Panc1 (cell line): Measurements from ENCODE around the gene FIBCD1.

ENCODE experiments used
- CTCF ChIP-seq: fragments of 450-650 bp; IDR thresholded peaks from 2 replicates; pipeline ENCODE4 v1.5.1; 2017; ENCODE audit warnings: mild to moderate bottlenecking
- POLR2AphosphoS5 ChIP-seq: IDR thresholded peaks from 2 replicates; pipeline ENCODE4 v1.6.1; 2012; ENCODE audit warnings: mild to moderate bottlenecking, low read depth, low read length, moderate library complexity
- SIN3A ChIP-seq: IDR thresholded peaks from 2 replicates; pipeline ENCODE4 v1.6.1; 2012; ENCODE audit warnings: low read depth, mild to moderate bottlenecking, low read length, moderate library complexity, borderline replicate concordance; ENCODE audit not compliant: insufficient read depth
- TCF7L2 ChIP-seq: IDR thresholded peaks from 2 replicates; pipeline ENCODE4 v1.6.1; 2011; ENCODE audit warnings: mild to moderate bottlenecking, low read depth, low read length, inconsistent platforms
- TF ChIP-seq, protein P1 (sequence below), 2 experiments: IDR thresholded peaks; 2 replicates each; pipeline ENCODE4 v1.6.1; 2011 to 2012; ENCODE audit warnings: low read depth in 2 of 2, control low read depth in 1 of 2, low read length in 1 of 2, mild to moderate bottlenecking in 1 of 2, moderate library complexity in 1 of 2; ENCODE audit not compliant: insufficient read depth in 1 of 2

DNA sequence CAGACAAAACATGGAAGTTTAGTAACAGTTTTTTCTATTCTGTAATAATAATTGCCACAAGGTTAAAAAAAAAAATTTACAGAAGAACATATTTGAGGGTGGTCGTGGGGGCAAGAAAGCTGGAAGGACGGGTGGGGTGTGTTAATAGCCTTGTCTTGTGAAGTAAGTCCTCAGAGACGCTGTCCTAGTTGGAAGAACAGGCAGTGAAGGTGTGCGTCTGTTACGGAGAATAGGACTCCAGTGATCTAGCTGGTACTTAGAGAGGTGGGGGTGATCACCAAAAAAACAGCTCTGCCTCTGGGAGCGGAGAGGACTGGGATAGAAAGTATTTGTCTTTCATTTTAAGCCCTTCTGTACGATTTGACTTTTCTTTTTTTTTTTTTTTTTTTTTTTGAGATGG, 86.2 kb downstream of the FIBCD1 start:
- TF ChIP-seq CTCF (no peak), POLR2AphosphoS5 (no peak), SIN3A (no peak), TCF7L2 (no peak)
- TF ChIP-seq, protein P1, sequence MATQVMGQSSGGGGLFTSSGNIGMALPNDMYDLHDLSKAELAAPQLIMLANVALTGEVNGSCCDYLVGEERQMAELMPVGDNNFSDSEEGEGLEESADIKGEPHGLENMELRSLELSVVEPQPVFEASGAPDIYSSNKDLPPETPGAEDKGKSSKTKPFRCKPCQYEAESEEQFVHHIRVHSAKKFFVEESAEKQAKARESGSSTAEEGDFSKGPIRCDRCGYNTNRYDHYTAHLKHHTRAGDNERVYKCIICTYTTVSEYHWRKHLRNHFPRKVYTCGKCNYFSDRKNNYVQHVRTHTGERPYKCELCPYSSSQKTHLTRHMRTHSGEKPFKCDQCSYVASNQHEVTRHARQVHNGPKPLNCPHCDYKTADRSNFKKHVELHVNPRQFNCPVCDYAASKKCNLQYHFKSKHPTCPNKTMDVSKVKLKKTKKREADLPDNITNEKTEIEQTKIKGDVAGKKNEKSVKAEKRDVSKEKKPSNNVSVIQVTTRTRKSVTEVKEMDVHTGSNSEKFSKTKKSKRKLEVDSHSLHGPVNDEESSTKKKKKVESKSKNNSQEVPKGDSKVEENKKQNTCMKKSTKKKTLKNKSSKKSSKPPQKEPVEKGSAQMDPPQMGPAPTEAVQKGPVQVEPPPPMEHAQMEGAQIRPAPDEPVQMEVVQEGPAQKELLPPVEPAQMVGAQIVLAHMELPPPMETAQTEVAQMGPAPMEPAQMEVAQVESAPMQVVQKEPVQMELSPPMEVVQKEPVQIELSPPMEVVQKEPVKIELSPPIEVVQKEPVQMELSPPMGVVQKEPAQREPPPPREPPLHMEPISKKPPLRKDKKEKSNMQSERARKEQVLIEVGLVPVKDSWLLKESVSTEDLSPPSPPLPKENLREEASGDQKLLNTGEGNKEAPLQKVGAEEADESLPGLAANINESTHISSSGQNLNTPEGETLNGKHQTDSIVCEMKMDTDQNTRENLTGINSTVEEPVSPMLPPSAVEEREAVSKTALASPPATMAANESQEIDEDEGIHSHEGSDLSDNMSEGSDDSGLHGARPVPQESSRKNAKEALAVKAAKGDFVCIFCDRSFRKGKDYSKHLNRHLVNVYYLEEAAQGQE (IDR thresholded peaks at IDR 0.05; ENCODE audit: insufficient read depth in 1 of 2, low read depth in 2 of 2, low read length in 1 of 2): no peak
